SK-N-MC (cell line): Measurements from ENCODE around the gene BCAR3.
"Not testable (repeated sequence)": the region's sequence is repeated elsewhere in the genome, so short reads cannot be mapped to it uniquely, and the experiment has no call there.

Experiments
- DNase-seq: peaks from one replicate; pipeline ENCODE4 v3.0.0-alpha.2; 2011; ENCODE audit warnings: low read depth, low spot score
- H3K27ac ChIP-seq: fragments of 200-600 bp; sonication (generic); 2 replicates; pipeline ENCODE4 v1.5.1; 2016; ENCODE audit warnings: mixed run types
- H3K36me3 ChIP-seq: fragments of 200-600 bp; sonication (generic); 2 replicates; pipeline ENCODE4 v1.6.1; 2017; ENCODE audit warnings: antibody characterized with exemption, low read length, mixed read lengths; ENCODE audit not compliant: insufficient read depth
- H3K4me3 ChIP-seq: fragments of 200-600 bp; sonication (generic); 2 replicates; pipeline ENCODE4 v1.5.1; 2016
- H3K9ac ChIP-seq: fragments of 200-600 bp; sonication (generic); 2 replicates; pipeline ENCODE4 v1.8.0; 2017; ENCODE audit warnings: mixed run types, mixed read lengths; ENCODE audit not compliant: insufficient read length
- H3K9me3 ChIP-seq: fragments of 200-600 bp; sonication (generic); 2 replicates; pipeline ENCODE4 v1.6.1; 2017; ENCODE audit warnings: low read depth, mild to moderate bottlenecking, antibody characterized with exemption, low read length, moderate library complexity, mixed read lengths
- EZH2 ChIP-seq: fragments of 200-600 bp; sonication (generic); IDR thresholded peaks from one replicate; pipeline ENCODE4 v1.6.1; 2017; ENCODE audit warnings: antibody characterized with exemption
- FOXP2 ChIP-seq: optimal IDR thresholded peaks from 2 replicates; pipeline ENCODE3; 2011; ENCODE audit warnings: mild to moderate bottlenecking, moderate library complexity; ENCODE audit not compliant: insufficient read depth; ENCODE audit errors: extremely low read length, control extremely low read depth
- POLR2AphosphoS5 ChIP-seq: IDR thresholded peaks from 2 replicates; pipeline ENCODE4 v1.6.1; 2012; ENCODE audit warnings: mild to moderate bottlenecking, low read depth, low read length, borderline replicate concordance

Gene BCAR3

GRCh38 chr1:93566227-93566626 is 115.4 kb downstream of the BCAR3 start:
- TF ChIP-seq EZH2 (no peak), POLR2AphosphoS5 (no peak), FOXP2 (no peak)
- Histone ChIP-seq H3K27ac (no peak overlapping the region), H3K9me3 (no peaks in the 10 kb centered on the region), H3K9ac (no peak overlapping the region), H3K4me3 (no peak overlapping the region), H3K36me3 (no peaks in the 10 kb centered on the region)
- DNase-seq, result no peak

GRCh38 chr1:93565496-93566206 is 116.0 kb downstream of the BCAR3 start:
- TF ChIP-seq POLR2AphosphoS5 (no peak), FOXP2 (no peak), EZH2 (no peak)
- H3K36me3 ChIP-seq, result peaks cover under 1% of the 10 kb centered on the region; the same call in 1 of the 2 replicates

GRCh38 chr1:93559695-93560094 is 121.9 kb downstream of the BCAR3 start:
- no peak overlapping the region for H3K27ac ChIP-seq
- H3K9me3 ChIP-seq, result no peaks in the 10 kb centered on the region
- no peak for TF ChIP-seq FOXP2
- TF ChIP-seq POLR2AphosphoS5, result no peak
- TF ChIP-seq EZH2, result no peak
- peaks cover 3% of the 10 kb centered on the region; the same call in 1 of the 2 replicates for H3K36me3 ChIP-seq
- no peak overlapping the region for H3K9ac ChIP-seq
- no peak for DNase-seq
- H3K4me3 ChIP-seq, result no peak overlapping the region

More at GRCh38 chr1:93565496-93566206, 116.0 kb downstream of the BCAR3 start:
- no peaks in the 10 kb centered on the region for H3K9me3 ChIP-seq
- H3K4me3 ChIP-seq, result no peak overlapping the region
- no peak for DNase-seq
- H3K27ac ChIP-seq, result no peak overlapping the region
- H3K9ac ChIP-seq, result no peak overlapping the region

DNA sequence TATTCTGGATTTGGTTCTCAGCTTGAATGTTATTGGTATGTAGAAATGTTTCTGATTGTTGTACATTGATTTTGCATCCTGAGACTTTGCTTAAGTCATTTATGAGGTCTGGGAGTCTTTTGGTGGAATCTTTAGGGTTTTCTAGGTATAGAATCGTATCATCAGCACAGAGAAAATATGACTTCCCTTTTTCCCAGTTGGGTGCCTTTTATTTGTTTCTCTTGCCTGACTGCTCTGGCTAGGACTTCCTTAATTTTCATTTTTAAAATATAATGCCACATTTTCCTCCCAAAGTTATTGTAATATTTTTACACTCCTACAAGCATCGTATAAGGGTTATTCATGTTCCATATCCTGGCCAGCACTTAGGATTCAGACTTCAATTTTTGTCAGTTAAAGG is 122.6 kb downstream of the BCAR3 start:
- TF ChIP-seq POLR2AphosphoS5 (no peak), EZH2 (no peak), FOXP2 (no peak)
- H3K36me3 ChIP-seq, result peaks cover 3% of the 10 kb centered on the region; the same call in 1 of the 2 replicates
- no peak overlapping the region for H3K4me3 ChIP-seq
- no peak overlapping the region for H3K27ac ChIP-seq
- no peak overlapping the region for H3K9ac ChIP-seq
- no peaks in the 10 kb centered on the region for H3K9me3 ChIP-seq
- no peak for DNase-seq

DNA sequence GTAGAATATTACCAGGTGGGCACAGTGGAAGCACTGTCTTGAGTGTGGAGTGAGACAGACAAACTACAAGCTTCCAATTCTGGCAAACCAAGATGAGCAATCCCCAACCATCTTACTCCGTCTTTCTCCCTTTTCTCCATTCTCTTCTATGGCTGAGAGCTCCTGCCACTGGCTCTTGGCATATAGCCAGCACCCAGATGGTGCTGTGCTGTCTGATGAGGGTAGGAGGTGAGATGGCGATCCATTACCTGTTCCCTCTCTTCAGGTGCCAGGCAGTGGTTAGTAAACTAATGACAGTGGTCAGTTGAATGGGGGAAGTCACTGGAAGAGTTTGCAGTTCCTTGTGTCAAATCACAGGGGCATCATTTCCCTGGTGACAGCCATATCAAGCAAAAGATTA is 125.3 kb downstream of the BCAR3 start:
- Histone ChIP-seq H3K9me3 (no peaks in the 10 kb centered on the region), H3K27ac (no peak overlapping the region), H3K9ac (no peak overlapping the region), H3K36me3 (peaks cover 16% of the 10 kb centered on the region), H3K4me3 (no peak overlapping the region)
- no peak for TF ChIP-seq EZH2
- TF ChIP-seq FOXP2, result no peak
- DNase-seq, result no peak

- TF ChIP-seq POLR2AphosphoS5 (no peak), FOXP2 (no peak), EZH2 (no peak)
- Histone ChIP-seq H3K4me3 (no peak overlapping the region), H3K9ac (no peak overlapping the region), H3K36me3 (peaks cover 24% of the 10 kb centered on the region), H3K27ac (no peak overlapping the region), H3K9me3 (no peaks in the 10 kb centered on the region)
- DNase-seq, result no peak
Measured at GRCh38 chr1:93554883-93555872, 126.5 kb downstream of the BCAR3 start.

GRCh38 chr1:93553886-93554490 is 127.6 kb downstream of the BCAR3 start:
- DNase-seq, H3K4me3 ChIP-seq, H3K27ac ChIP-seq, H3K9me3 ChIP-seq, H3K9ac ChIP-seq: not testable (repeated sequence)
- H3K36me3 ChIP-seq, result peaks cover 36% of the 10 kb centered on the region
